Testis (tissue), 2 donors: ENCODE results near the gene ILF2.

ENCODE experiments used
- CTCF ChIP-seq, 3 experiments: fragments of 450-650 bp in 2 of 3; fragments of 200-600 bp in 1 of 3; sonication (generic) in 1 of 3; IDR thresholded peaks; one replicate each; pipeline ENCODE4 v1.5.1; 2016 to 2019; ENCODE audit warnings: antibody characterized with exemption in 3 of 3, mild to moderate bottlenecking in 2 of 3, moderate library complexity in 1 of 3
- POLR2A ChIP-seq: fragments of 450-650 bp; IDR thresholded peaks from one replicate; pipeline ENCODE4 v1.6.1; 2017; ENCODE audit warnings: antibody characterized with exemption, mild to moderate bottlenecking, moderate library complexity

GRCh38 chr1:153677718-153678518, 7.1 kb upstream of the ILF2 start:
- peak; percentile 62 to 85 (median 82) for TF ChIP-seq CTCF (IDR thresholded peaks at IDR 0.05)
- TF ChIP-seq POLR2A: no peak
